Rectal smooth muscle tissue (tissue), 1 donor: ENCODE data around the gene SSR1.
"Not testable (repeated sequence)": the region's sequence is repeated elsewhere in the genome, so short reads cannot be mapped to it uniquely, and the experiment has no call there.

Experiments
- H3K27ac ChIP-seq: one replicate; pipeline ENCODE4 v1.7.0; 2013; ENCODE audit warnings: low read depth, low read length, inconsistent platforms
- H3K27me3 ChIP-seq: one replicate; pipeline ENCODE4 v1.7.0; 2013; ENCODE audit warnings: low read length; ENCODE audit not compliant: control insufficient read depth, insufficient read depth
- H3K36me3 ChIP-seq: one replicate; pipeline ENCODE4 v1.7.0; 2013; ENCODE audit warnings: low read length; ENCODE audit not compliant: control insufficient read depth, insufficient read depth
- H3K4me1 ChIP-seq: one replicate; pipeline ENCODE4 v1.7.0; 2013; ENCODE audit warnings: low read length; ENCODE audit not compliant: control insufficient read depth, insufficient read depth
- H3K4me3 ChIP-seq: one replicate; pipeline ENCODE4 v1.7.0; 2013; ENCODE audit warnings: low read length
- H3K9ac ChIP-seq: one replicate; pipeline ENCODE4 v1.7.0; 2013; ENCODE audit warnings: low read length

SSR1 gene

GRCh38 chr6:7268816-7269555 is 44.0 kb downstream of the SSR1 start:
- Histone ChIP-seq H3K27ac (no peak overlapping the region), H3K4me1 (no peaks in the 10 kb centered on the region), H3K9ac (no peak overlapping the region), H3K36me3 (no peaks in the 10 kb centered on the region), H3K4me3 (no peak overlapping the region), H3K27me3 (no peaks in the 10 kb centered on the region)

- H3K9ac ChIP-seq, result no peak overlapping the region
- no peaks in the 10 kb centered on the region for H3K27me3 ChIP-seq
- H3K27ac ChIP-seq, result no peak overlapping the region
- no peak overlapping the region for H3K4me3 ChIP-seq
- no peaks in the 10 kb centered on the region for H3K4me1 ChIP-seq
- H3K36me3 ChIP-seq, result no peaks in the 10 kb centered on the region
Observed at GRCh38 chr6:7268362-7268761, 44.6 kb downstream of the SSR1 start.

GRCh38 chr6:7267466-7268091 is 45.4 kb downstream of the SSR1 start:
- Histone ChIP-seq H3K36me3 (no peaks in the 10 kb centered on the region), H3K4me1 (no peaks in the 10 kb centered on the region), H3K4me3 (no peak overlapping the region), H3K27me3 (no peaks in the 10 kb centered on the region), H3K9ac (no peak overlapping the region), H3K27ac (no peak overlapping the region)

- Histone ChIP-seq H3K4me1 (no peaks in the 10 kb centered on the region), H3K27ac (no peak overlapping the region), H3K36me3 (no peaks in the 10 kb centered on the region), H3K4me3 (no peak overlapping the region), H3K9ac (no peak overlapping the region), H3K27me3 (no peaks in the 10 kb centered on the region)
Observed at GRCh38 chr6:7267071-7267465, 45.9 kb downstream of the SSR1 start.

GRCh38 chr6:7265385-7265726 is 47.6 kb downstream of the SSR1 start:
- H3K36me3 ChIP-seq, H3K27ac ChIP-seq, H3K27me3 ChIP-seq, H3K9ac ChIP-seq, H3K4me1 ChIP-seq, H3K4me3 ChIP-seq: not testable (repeated sequence)

GRCh38 chr6:7264686-7265384 is 48.2 kb downstream of the SSR1 start:
- H3K4me1 ChIP-seq, result peaks cover 5% of the 10 kb centered on the region
- H3K36me3 ChIP-seq, result no peaks in the 10 kb centered on the region

GRCh38 chr6:7264041-7264440 is 49.0 kb downstream of the SSR1 start:
- no peak overlapping the region for H3K9ac ChIP-seq
- no peak overlapping the region for H3K27ac ChIP-seq
- peaks cover 5% of the 10 kb centered on the region for H3K4me1 ChIP-seq
- no peak overlapping the region for H3K4me3 ChIP-seq
- no peaks in the 10 kb centered on the region for H3K36me3 ChIP-seq
- H3K27me3 ChIP-seq, result no peaks in the 10 kb centered on the region

More at GRCh38 chr6:7264686-7265384, 48.2 kb downstream of the SSR1 start:
- no peak overlapping the region for H3K27ac ChIP-seq
- no peak overlapping the region for H3K4me3 ChIP-seq
- no peak overlapping the region for H3K9ac ChIP-seq
- no peaks in the 10 kb centered on the region for H3K27me3 ChIP-seq

- H3K4me3 ChIP-seq, H3K36me3 ChIP-seq: not testable (repeated sequence)
Observed at GRCh38 chr6:7263519-7263805, 49.5 kb downstream of the SSR1 start.

GRCh38 chr6:7262746-7263518 is 50.1 kb downstream of the SSR1 start:
- Histone ChIP-seq H3K4me3 (no peak overlapping the region), H3K27ac (no peak overlapping the region), H3K9ac (no peak overlapping the region), H3K4me1 (peaks cover 5% of the 10 kb centered on the region), H3K27me3 (no peaks in the 10 kb centered on the region), H3K36me3 (no peaks in the 10 kb centered on the region)

More at GRCh38 chr6:7263519-7263805, 49.5 kb downstream of the SSR1 start:
- not testable (repeated sequence) for H3K27ac ChIP-seq, H3K4me1 ChIP-seq, H3K9ac ChIP-seq, H3K27me3 ChIP-seq

- Histone ChIP-seq H3K4me1 (peaks cover 5% of the 10 kb centered on the region), H3K27me3 (no peaks in the 10 kb centered on the region), H3K27ac (no peak overlapping the region), H3K36me3 (no peaks in the 10 kb centered on the region), H3K9ac (no peak overlapping the region), H3K4me3 (peak overlapping the region; percentile 96)
Observed at GRCh38 chr6:7261852-7262461, 51.0 kb downstream of the SSR1 start.

- peak overlapping the region; percentile 26 for H3K9ac ChIP-seq
Observed at GRCh38 chr6:7261032-7261841, 51.8 kb downstream of the SSR1 start.

More at GRCh38 chr6:7261032-7261841, 51.8 kb downstream of the SSR1 start:
- H3K27me3 ChIP-seq, result no peaks in the 10 kb centered on the region
- peak overlapping the region; percentile 96 for H3K4me3 ChIP-seq
- H3K27ac ChIP-seq, result peak overlapping the region; percentile 75
- no peaks in the 10 kb centered on the region for H3K36me3 ChIP-seq
- H3K4me1 ChIP-seq, result peaks cover 5% of the 10 kb centered on the region
